ENCODE data around the gene APLP1. TPM values are rescaled to one million over a fixed set of nuclear protein-coding genes. Genes with fewer than 3 reads are reported as not detected.

APLP1 gene
- total and polyA plus RNA-seq, 2 donors (not counting 3 experiments of a cell fraction or from before 2014, with no cell fraction given): 6.2 to 13.0 TPM

- FAIRE-seq (no peak), DNase-seq (ENCODE audit: low read depth, low spot score) (no peak)
- intact Hi-C loops (cut with micrococcal nuclease) (no loop called here), dilution Hi-C loops (cut with MboI; ENCODE audit: extremely low pct_ligation_motif_present, low sequenced_read_pairs) (no loop called here)
- H3K9ac ChIP-seq (replicated peaks; ENCODE audit: extremely low read depth, insufficient read depth, low read length): no peak overlapping the region
- no peak for TF ChIP-seq POLR2AphosphoS5 (IDR thresholded peaks at IDR 0.05; ENCODE audit: insufficient read depth, low read depth, low read length)
- no peak for TF ChIP-seq MYC (IDR thresholded peaks at IDR 0.05; ENCODE audit: low read depth, low read length)
- no peak for TF ChIP-seq EZH2 (IDR thresholded peaks at IDR 0.05; ENCODE audit: borderline replicate concordance, low read depth, low read length, severe bottlenecking)
- TF ChIP-seq FOS (IDR thresholded peaks at IDR 0.05; ENCODE audit: borderline replicate concordance, insufficient read depth, low read length): no peak
- no peak for TF ChIP-seq JUN (IDR thresholded peaks at IDR 0.05; ENCODE audit: borderline replicate concordance, insufficient read depth, insufficient read length, low read depth)
- no peak for TF ChIP-seq CTCF (IDR thresholded peaks at IDR 0.05; ENCODE audit: extremely low read depth in 1 of 2, insufficient read depth in 1 of 2, low read depth in 1 of 2, low read length in 2 of 2)
- TF ChIP-seq MAX (IDR thresholded peaks at IDR 0.05; ENCODE audit: insufficient read depth, insufficient read length): no peak
- no peak for TF ChIP-seq GATA2 (IDR thresholded peaks at IDR 0.05; ENCODE audit: insufficient read depth, insufficient read length, low read depth, low read length)
- no peak for TF ChIP-seq POLR2A (IDR thresholded peaks at IDR 0.05; ENCODE audit: low read depth, low read length)
- no peak overlapping the region for H3K4me3 ChIP-seq (replicated peaks in 1 of 3; ENCODE audit: insufficient read depth in 1 of 3, low read depth in 1 of 3, low read length in 3 of 3)
- no TSS peak for BruUV-seq (replicated peaks)
- H2AFZ ChIP-seq (ENCODE audit: low read depth, low read length): no peak overlapping the region
- H3K27ac ChIP-seq (ENCODE audit: insufficient read depth, low read depth, low read length): no peak overlapping the region
- no peak overlapping the region for H3K4me2 ChIP-seq (ENCODE audit: insufficient read depth, low read length)
- no peaks in the 10 kb centered on the region for H3K9me1 ChIP-seq (replicated peaks; ENCODE audit: control insufficient read depth, extremely low read depth, insufficient read depth, low read length)
- no peaks in the 10 kb centered on the region for H3K9me3 ChIP-seq (replicated peaks; ENCODE audit: control insufficient read depth, insufficient read depth, low read length)
- CTCF ChIA-PET: no interaction called here
- H3K79me2 ChIP-seq (ENCODE audit: control insufficient read depth, insufficient read depth, low read length): no peaks in the 10 kb centered on the region
- H4K20me1 ChIP-seq (replicated peaks; ENCODE audit: control insufficient read depth, extremely low read depth, insufficient read depth, low read length): no peaks in the 10 kb centered on the region
- no peaks in the 10 kb centered on the region for H3K36me3 ChIP-seq (ENCODE audit: control insufficient read depth in 2 of 2, extremely low read depth in 1 of 2, insufficient read depth in 2 of 2, low read length in 2 of 2)
- H3K4me1 ChIP-seq (ENCODE audit: control insufficient read depth, extremely low read depth, insufficient read depth, low read length): peaks cover 2% of the 10 kb centered on the region
- POLR2A ChIA-PET: no interaction called here
- peaks cover 0 to 4% of the 10 kb centered on the region in 2 experiments for H3K27me3 ChIP-seq (ENCODE audit: control insufficient read depth in 2 of 2, insufficient read depth in 2 of 2, low read length in 2 of 2)
These were observed 39.0 kb downstream of the APLP1 start for GRCh38 chr19:35907377-35907745.
